Neural cell (in vitro differentiated cells): ENCODE data around the gene CSK. TPM values are rescaled to one million over a fixed set of nuclear protein-coding genes. Genes with fewer than 3 reads are reported as not detected.
A peak's percentile ranks its signal among the peaks of the same experiment; 100 is the strongest.

Experiments
- H2AFZ ChIP-seq: fragments of 200-600, 300-800 bp; sonication (generic), shearing (Covaris generic); 2 replicates; pipeline ENCODE4 v1.6.0; 2014; ENCODE audit warnings: low read depth, mild to moderate bottlenecking, antibody characterized with exemption, low read length, moderate library complexity
- H3F3A ChIP-seq: fragments of 200-600 bp; shearing (Covaris generic); 2 replicates; pipeline ENCODE4 v1.6.1; 2016; ENCODE audit warnings: mild to moderate bottlenecking, moderate library complexity, mixed read lengths, antibody characterized with exemption, low read length; ENCODE audit not compliant: insufficient read depth, poor library complexity, severe bottlenecking
- H3K27ac ChIP-seq: fragments of 200-600, 300-800 bp; sonication (generic), shearing (Covaris generic); 2 replicates; pipeline ENCODE4 v1.5.1; 2014; ENCODE audit warnings: mild to moderate bottlenecking, low read length, moderate library complexity
- H3K27me3 ChIP-seq: fragments of 300-800, 200-600 bp; sonication (generic), shearing (Covaris generic); 2 replicates; pipeline ENCODE4 v1.6.0; 2014; ENCODE audit warnings: mild to moderate bottlenecking, low read depth, low read length, moderate library complexity; ENCODE audit not compliant: insufficient read depth
- H3K36me3 ChIP-seq: fragments of 300-800, 200-600 bp; sonication (generic), shearing (Covaris generic); 2 replicates; pipeline ENCODE4 v1.5.1; 2014; ENCODE audit warnings: mild to moderate bottlenecking, antibody characterized with exemption, low read length, moderate library complexity; ENCODE audit not compliant: insufficient read depth
- H3K4me2 ChIP-seq: fragments of 300-800, 200-600 bp; sonication (generic), shearing (Covaris generic); 2 replicates; pipeline ENCODE4 v1.6.0; 2014; ENCODE audit warnings: mild to moderate bottlenecking, low read length
- H3K4me3 ChIP-seq: fragments of 300-800, 200-600 bp; sonication (generic), shearing (Covaris generic); 2 replicates; pipeline ENCODE4 v1.5.1; 2014; ENCODE audit warnings: mild to moderate bottlenecking, low read length, moderate library complexity
- H3K79me2 ChIP-seq: fragments of 200-600 bp; shearing (Covaris generic); replicated peaks from 2 replicates; pipeline ENCODE4 v1.6.0; 2014; ENCODE audit warnings: mild to moderate bottlenecking, low read length, moderate library complexity; ENCODE audit not compliant: insufficient read depth
- H3K9ac ChIP-seq: fragments of 300-800, 200-600 bp; sonication (generic), shearing (Covaris generic); 2 replicates; pipeline ENCODE4 v1.6.1; 2016; ENCODE audit warnings: mild to moderate bottlenecking, low read length, mixed read lengths
- H3K9me2 ChIP-seq: fragments of 200-600 bp; shearing (Covaris generic); 2 replicates; pipeline ENCODE4 v1.6.1; 2016; ENCODE audit warnings: mild to moderate bottlenecking, low read length, mixed read lengths; ENCODE audit not compliant: insufficient read depth
- H3K9me3 ChIP-seq: fragments of 200-600, 300-800 bp; sonication (generic), shearing (Covaris generic); 2 replicates; pipeline ENCODE4 v1.6.1; 2016; ENCODE audit warnings: mild to moderate bottlenecking, mixed run types, low read length, moderate library complexity, mixed read lengths
- H4K20me1 ChIP-seq: fragments of 200-600 bp; shearing (Covaris generic); 2 replicates; pipeline ENCODE4 v1.6.1; 2016; ENCODE audit warnings: mild to moderate bottlenecking, mixed run types; ENCODE audit not compliant: insufficient read depth
- CTCF ChIP-seq: fragments of 450-650 bp; IDR thresholded peaks from 2 replicates; pipeline ENCODE4 v1.5.1; 2014; ENCODE audit warnings: antibody characterized with exemption, mild to moderate bottlenecking, moderate library complexity; ENCODE audit not compliant: poor library complexity, severe bottlenecking
- EP300 ChIP-seq: fragments of 450-650 bp; conservative IDR thresholded peaks from 2 replicates; pipeline ENCODE4 v1.6.1; 2014; ENCODE audit warnings: antibody characterized with exemption, mild to moderate bottlenecking, moderate library complexity; ENCODE audit not compliant: poor library complexity, severe bottlenecking
- EZH2 ChIP-seq: fragments of 200-600, 300-800 bp; shearing (Covaris generic), sonication (generic); IDR thresholded peaks from 2 replicates; pipeline ENCODE4 v1.6.1; 2014; ENCODE audit warnings: antibody characterized with exemption, low read length, borderline replicate concordance, mild to moderate bottlenecking; ENCODE audit not compliant: insufficient read depth, poor library complexity, severe bottlenecking
- MXI1 ChIP-seq: fragments of 450-650 bp; conservative IDR thresholded peaks from 2 replicates; pipeline ENCODE4 v1.6.1; 2014; ENCODE audit warnings: antibody characterized with exemption, mild to moderate bottlenecking; ENCODE audit not compliant: poor library complexity, severe bottlenecking
- POLR2AphosphoS5 ChIP-seq: IDR thresholded peaks from 2 replicates; pipeline ENCODE4 v1.6.1; 2012
- RAD21 ChIP-seq: fragments of 450-650 bp; conservative IDR thresholded peaks from 2 replicates; pipeline ENCODE4 v1.6.1; 2014; ENCODE audit warnings: antibody characterized with exemption, mild to moderate bottlenecking, moderate library complexity
- REST ChIP-seq: IDR thresholded peaks from 2 replicates; pipeline ENCODE4 v1.6.1; 2012; ENCODE audit warnings: borderline replicate concordance
- SMC3 ChIP-seq: fragments of 450-650 bp; conservative IDR thresholded peaks from 2 replicates; pipeline ENCODE4 v1.6.1; 2014; ENCODE audit warnings: antibody characterized with exemption, mild to moderate bottlenecking, moderate library complexity; ENCODE audit not compliant: poor library complexity
- TAF1 ChIP-seq: IDR thresholded peaks from 2 replicates; pipeline ENCODE4 v1.6.1; 2012; ENCODE audit warnings: low read depth
- polyA plus RNA-seq: library from polyadenylated mRNA; depleted of rRNA; stranded (reverse); fragments of >200 nt; gene quantifications from 2 replicates; pipeline ENCODE4 v1.2.3, GENCODE V29; 2014

CSK gene
- polyA plus RNA-seq, 1 donor from 2014 or later = 45.5 TPM

GRCh38 chr15:74816624-74817369 is 34.9 kb downstream of the CSK start:
- H3K27ac ChIP-seq = no peak overlapping the region
- no peaks in the 10 kb centered on the region for H4K20me1 ChIP-seq
- no peaks in the 10 kb centered on the region for H3K27me3 ChIP-seq
- H3K9ac ChIP-seq = peak overlapping the region; percentile 20
- no peaks in the 10 kb centered on the region for H3K9me3 ChIP-seq
- TF ChIP-seq POLR2AphosphoS5 (no peak), SMC3 (no peak), EP300 (no peak), TAF1 (no peak), EZH2 (no peak), RAD21 (no peak)
- no peaks in the 10 kb centered on the region for H3K79me2 ChIP-seq
- H3K9me2 ChIP-seq = no peaks in the 10 kb centered on the region
- H3K4me3 ChIP-seq = no peak overlapping the region
- H3F3A ChIP-seq = no peaks in the 10 kb centered on the region
- no peaks in the 10 kb centered on the region for H3K36me3 ChIP-seq
- no peak overlapping the region for H3K4me2 ChIP-seq
- no peak overlapping the region for H2AFZ ChIP-seq

GRCh38 chr15:74817370-74817737 is 35.5 kb downstream of the CSK start:
- TF ChIP-seq MXI1 = no peak
- TF ChIP-seq EP300 = no peak
- TF ChIP-seq CTCF = no peak
- no peak for TF ChIP-seq TAF1
- TF ChIP-seq SMC3 = no peak
- no peak for TF ChIP-seq REST
- Histone ChIP-seq H3K4me2 (no peak overlapping the region), H3K9me3 (no peaks in the 10 kb centered on the region), H3K27ac (no peak overlapping the region), H2AFZ (no peak overlapping the region), H3K9me2 (no peaks in the 10 kb centered on the region), H3K9ac (no peak overlapping the region), H3K4me3 (no peak overlapping the region), H3K27me3 (no peaks in the 10 kb centered on the region), H3K36me3 (no peaks in the 10 kb centered on the region), H4K20me1 (no peaks in the 10 kb centered on the region), H3F3A (no peaks in the 10 kb centered on the region), H3K79me2 (no peaks in the 10 kb centered on the region)
